NCI-H2227 (cell line): ENCODE data around the gene ANO3.
A peak's percentile ranks its signal among the peaks of the same experiment; 100 is the strongest.

Experiments
- DNase-seq: peaks from one replicate; lab custom pipeline; 2025; ENCODE audit not compliant: unreplicated experiment; lab: John Stamatoyannopoulos, UW

ANO3 gene

GRCh38 chr11:26483108-26483507 lies 151.2 kb downstream of the ANO3 start:
- DNase-seq: no peak

- DNase-seq: no peak
These were observed 158.6 kb downstream of the ANO3 start for GRCh38 chr11:26490546-26490945.

GRCh38 chr11:26493616-26494015 lies 161.7 kb downstream of the ANO3 start:
- no peak for DNase-seq

- DNase-seq: no peak
These were observed 175.3 kb downstream of the ANO3 start for GRCh38 chr11:26507229-26507628.

GRCh38 chr11:26510164-26510563 lies 178.2 kb downstream of the ANO3 start:
- DNase-seq: no peak

- DNase-seq: no peak
These were observed 178.8 kb downstream of the ANO3 start for GRCh38 chr11:26510756-26511155.

- DNase-seq: no peak
These were observed 180.3 kb downstream of the ANO3 start for GRCh38 chr11:26512196-26512595.

- no peak for DNase-seq
These were observed 187.5 kb downstream of the ANO3 start for GRCh38 chr11:26519469-26519868.

GRCh38 chr11:26522912-26523610 lies 191.1 kb downstream of the ANO3 start:
- peak; percentile 30 for DNase-seq

- no peak for DNase-seq
These were observed 195.8 kb downstream of the ANO3 start for GRCh38 chr11:26527685-26528084.

- no peak for DNase-seq
These were observed 205.4 kb downstream of the ANO3 start for GRCh38 chr11:26537341-26537740.

GRCh38 chr11:26539517-26539916 lies 207.6 kb downstream of the ANO3 start:
- no peak for DNase-seq

GRCh38 chr11:26541870-26542269 lies 209.9 kb downstream of the ANO3 start:
- no peak for DNase-seq

GRCh38 chr11:26549176-26549575 lies 217.2 kb downstream of the ANO3 start:
- no peak for DNase-seq

- no peak for DNase-seq
These were observed 218.1 kb downstream of the ANO3 start for GRCh38 chr11:26550022-26550421.

- DNase-seq: no peak
These were observed 219.4 kb downstream of the ANO3 start for GRCh38 chr11:26551186-26551801.

GRCh38 chr11:26553182-26553581 lies 221.3 kb downstream of the ANO3 start:
- no peak for DNase-seq

- DNase-seq: no peak
These were observed 222.5 kb downstream of the ANO3 start for GRCh38 chr11:26554455-26554854.

GRCh38 chr11:26556582-26556981 lies 224.7 kb downstream of the ANO3 start:
- no peak for DNase-seq

- DNase-seq: no peak
These were observed 225.7 kb downstream of the ANO3 start for GRCh38 chr11:26557666-26558065.

- peak; percentile 61 for DNase-seq
These were observed 226.3 kb downstream of the ANO3 start for GRCh38 chr11:26558190-26558589.

- no peak for DNase-seq
These were observed 237.7 kb downstream of the ANO3 start for GRCh38 chr11:26569646-26570045.
